Islet of Langerhans (tissue), 1 donor: Measurements from ENCODE around the gene KCNQ5.

ENCODE experiments used
- FAIRE-seq: peaks from one replicate; lab custom pipeline; 2011; peaks lifted over from hg19 to GRCh38; lab: Jason Lieb, UNC

The KCNQ5 gene

DNA sequence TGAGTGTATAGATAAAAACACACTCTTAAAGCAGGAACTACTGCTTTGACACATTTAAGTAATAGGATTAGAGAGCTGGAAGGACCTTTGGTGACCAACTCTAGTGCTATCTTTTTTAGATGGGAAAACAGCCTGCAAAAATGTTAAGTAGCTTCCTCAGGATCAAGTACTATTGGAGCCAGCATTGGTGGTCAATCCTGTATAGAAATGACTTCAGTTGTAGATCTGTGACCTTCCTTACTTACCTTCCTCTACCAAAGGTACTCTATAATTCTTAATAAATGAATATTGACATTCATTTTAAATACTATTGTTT, 18.7 kb downstream of the KCNQ5 start:
- FAIRE-seq = no peak

DNA sequence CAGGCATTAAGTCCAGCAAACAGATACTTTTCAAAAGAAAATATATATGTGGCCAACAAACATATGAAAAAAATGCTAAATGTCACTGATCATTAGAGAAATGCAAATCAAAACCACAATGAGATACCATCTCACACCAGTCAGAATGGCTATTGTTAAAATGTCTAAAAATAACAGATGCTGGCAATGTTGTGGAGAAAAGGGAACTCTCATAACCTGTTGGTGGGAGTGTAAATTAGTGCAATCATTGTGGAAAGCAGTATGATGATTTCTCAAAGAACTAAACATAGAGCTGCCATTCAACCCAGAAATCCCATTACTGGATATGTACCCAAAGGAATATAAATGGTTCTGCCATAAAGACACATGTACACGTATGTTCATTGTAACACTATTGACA, 20.6 kb downstream of the KCNQ5 start:
- FAIRE-seq = no peak

DNA sequence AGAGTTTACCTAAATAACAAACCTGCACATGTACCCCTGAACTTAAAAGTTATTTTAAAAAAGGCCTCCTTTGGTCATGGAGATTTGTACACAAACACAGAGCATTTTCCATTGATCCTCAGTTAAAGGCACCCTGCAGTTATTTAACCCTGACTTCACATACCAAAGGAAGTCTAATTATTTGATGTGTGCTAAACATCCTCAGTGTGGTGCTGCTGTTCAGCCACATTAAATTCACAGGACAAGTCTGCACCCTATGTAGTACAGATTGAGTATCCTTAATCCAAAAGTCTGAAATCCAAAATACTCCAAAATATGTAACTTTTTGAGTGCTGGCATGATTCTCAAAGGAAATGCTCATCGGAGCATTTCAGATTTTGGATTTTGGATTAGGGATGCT, 21.4 kb downstream of the KCNQ5 start:
- no peak for FAIRE-seq

DNA sequence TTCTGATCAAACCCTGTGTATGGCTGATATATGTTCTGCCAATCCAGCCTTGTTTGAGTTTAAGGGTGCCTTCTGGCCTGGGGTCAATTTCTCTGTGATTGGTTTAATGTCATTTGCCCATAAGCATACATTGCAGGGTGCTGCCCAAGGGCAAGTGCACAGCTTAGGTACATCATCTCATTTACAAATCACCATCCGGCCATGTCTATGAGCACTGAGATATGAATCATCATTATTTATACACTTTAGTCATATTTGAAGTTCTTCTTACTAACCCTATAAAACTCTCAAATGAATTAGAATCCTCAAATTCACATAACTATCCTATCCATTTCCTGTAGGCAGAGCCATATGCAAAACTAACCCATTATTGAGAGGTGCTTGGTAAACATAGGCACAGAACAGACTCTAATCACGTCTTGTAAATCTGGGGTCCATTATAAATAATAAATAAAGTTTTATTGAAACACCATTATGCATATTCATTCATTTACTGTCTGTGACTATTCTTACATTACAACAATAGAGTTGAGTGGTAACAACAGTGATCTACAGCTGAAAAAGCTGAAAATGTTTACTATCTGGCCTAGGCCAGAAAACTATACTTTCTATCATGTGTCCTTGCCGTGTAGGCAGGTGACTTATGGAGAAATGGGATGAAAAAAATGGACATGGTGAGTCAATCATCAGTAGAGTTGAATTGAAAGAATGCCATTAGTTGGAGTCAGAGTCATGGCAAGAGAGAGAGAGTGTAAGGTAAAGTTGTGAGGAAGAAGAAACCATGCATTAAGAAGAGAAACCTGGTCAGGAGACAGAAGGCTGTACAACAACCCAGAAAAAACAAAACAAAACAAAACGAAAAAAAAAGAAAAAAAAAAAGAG, 25.0 kb downstream of the KCNQ5 start:
- no peak for FAIRE-seq

DNA sequence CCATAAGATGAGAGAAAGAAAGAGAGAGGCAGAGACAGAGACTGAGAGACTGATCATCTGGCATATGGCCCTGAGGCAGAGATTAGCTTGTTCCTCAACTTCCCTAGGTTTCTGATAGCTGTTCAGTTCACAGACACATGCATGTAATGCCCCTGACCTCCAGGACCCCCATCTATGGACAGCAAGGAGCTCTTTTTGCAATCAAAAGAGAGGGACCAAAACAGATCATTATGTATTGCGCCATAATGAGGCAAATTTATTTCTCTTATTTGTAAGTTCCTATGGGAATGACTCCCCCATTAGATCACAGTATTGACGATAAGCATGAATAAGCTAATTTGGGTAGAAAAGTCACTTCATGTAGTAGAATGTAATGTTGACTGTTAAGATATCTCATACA, 25.6 kb downstream of the KCNQ5 start:
- FAIRE-seq = no peak

DNA sequence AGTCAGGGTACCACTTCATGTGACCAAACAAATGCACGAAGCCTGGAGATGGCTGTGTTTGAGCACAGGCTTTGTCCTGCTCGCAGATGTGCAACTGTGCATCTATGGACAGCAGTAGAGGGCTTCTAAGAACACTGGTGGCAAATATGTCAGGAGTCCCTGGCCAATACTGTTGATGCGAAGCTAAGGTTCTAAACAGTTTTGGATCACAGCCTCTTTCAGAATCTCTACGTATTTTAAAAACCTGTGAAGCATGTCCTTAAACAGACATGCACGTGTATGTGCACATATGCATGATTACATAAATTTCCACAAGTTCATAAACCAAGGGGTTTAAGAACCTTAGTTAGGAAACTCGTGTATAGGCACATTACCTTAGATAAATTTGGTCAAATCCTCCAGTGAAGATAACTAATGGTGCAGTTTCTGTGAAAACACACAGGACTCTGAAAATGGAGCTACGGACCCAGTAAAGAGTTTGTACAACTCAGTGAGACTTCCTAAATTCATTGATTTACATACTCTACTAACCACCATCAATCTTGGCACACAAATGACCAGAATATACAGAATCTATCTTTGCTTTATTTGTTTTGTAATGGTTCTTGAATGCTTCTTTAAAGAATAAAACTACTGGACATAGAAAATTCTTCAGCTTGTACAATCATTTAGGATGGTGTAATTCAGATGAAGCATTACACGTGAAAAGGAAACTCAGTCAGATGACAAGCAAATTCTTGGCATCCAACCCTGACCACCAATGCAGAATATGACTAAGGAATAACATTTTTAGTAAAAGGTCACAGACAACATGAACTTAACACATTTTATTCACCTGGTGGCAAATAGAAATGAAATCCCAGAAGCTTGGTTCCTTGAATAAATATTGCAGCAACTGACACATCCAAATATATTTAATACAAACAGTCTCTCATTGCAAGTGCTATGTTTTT, 27.4 kb downstream of the KCNQ5 start:
- FAIRE-seq = no peak

DNA sequence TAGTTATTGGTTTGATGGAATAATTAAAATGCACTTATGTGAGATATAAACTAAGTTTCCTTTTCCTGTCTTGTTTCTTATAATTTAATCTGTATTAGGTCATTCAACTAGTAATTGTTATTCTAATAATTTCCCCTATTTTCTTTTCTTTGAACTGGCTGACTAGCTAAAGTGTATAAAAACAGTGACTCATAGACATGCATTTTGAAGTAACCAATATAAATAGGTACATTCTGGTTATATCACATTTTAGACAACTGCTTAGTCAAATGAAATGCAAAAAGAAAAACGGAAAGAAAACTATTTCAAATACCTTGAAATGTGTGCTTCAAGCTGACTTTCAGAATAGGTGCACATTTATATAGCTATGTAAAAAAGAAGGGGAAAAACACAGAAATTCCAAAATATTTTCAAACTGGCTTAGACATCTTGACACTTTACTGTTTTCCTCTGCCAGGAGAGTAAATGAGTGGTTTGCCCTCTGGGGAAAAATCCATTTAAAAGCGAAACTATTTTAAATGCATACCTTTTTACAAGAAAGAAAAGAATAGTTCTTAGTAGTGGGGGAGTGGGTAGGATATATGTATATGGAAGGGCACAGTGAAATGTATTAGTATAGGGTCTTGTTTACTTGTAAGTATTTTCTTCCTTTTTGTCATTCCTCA, 28.3 kb downstream of the KCNQ5 start:
- FAIRE-seq = no peak

DNA sequence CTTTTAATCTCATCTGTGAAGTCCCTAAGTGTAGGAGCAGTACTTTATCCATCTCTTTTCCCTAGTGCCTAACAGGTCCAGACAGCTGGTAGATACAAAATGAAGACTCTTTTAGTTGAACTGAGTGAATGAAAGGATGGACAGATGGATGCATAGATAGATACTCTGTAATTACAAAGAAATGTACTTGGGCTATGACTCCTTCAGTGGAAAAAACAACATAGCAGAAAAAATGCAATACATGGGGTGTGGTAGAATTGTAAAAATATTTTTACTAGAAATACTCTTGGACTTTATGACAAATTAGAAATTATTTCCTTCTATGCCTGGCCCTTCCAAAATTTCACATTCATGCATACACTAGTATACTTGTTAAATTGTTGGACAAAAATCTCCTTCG, 29.3 kb downstream of the KCNQ5 start:
- no peak for FAIRE-seq

DNA sequence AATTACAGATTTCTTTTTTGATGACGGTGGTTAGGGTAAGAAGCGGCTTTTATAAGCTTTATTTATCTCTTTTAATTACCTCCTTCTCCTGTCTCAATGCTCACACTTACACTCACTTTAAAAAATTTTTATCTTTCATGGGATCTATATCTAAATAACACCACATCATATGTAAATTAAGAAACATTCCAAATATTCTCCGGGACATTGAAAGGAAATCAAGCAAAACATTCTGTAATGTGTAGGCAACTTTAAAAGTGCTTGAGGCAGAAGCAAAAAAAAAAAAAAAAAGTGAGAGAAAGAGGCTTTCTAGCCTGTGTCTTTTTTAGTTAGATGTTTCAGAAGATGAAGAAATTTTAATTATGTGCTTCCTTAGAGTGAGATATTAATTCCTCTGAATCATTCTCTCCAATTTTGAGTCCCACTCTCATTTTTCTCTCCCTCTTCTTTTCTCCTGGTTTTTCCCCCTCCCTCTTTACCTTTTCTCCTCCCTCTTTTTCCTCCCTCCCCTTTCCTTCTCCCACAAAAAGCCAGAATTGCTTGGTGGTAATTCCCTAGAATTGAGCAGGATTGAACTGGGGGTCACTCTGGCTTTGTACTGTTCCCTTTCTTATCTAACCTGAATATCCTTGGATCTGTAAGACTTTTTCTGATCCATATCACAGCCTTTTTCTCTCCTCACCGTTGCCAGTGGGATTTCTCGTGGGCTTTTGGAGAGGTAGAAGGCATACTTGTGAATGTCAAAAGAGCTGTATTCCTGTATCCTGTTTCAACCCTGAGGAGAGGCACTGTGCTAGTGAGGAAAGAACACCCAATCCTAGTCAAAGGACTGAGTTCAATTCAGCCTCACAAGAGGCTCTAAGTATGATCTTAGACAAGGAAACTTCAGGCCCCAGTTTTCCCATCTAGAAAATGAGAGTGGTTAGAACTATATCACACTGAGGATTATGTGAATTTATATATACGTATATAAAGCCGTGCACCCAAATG, 30.4 kb downstream of the KCNQ5 start:
- FAIRE-seq = no peak

DNA sequence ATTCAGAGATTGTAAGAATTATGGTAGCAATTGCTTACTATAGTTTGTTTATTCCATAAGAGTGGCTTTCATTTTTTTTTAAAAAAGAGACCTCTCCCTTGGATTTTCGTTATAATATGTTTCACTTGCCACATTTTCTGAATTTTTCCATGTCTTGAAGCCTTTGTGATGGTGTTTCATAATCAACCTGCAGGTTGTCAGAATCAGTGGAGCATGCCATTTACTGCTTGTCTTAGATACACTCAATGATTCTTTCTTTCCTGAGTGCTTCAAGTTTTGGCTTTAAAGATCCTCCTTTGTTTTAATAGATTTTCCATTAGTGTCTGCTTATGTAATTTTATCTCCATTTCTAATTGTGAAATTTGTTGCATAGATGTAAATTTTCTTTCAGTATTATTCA, 31.2 kb downstream of the KCNQ5 start:
- FAIRE-seq = no peak

DNA sequence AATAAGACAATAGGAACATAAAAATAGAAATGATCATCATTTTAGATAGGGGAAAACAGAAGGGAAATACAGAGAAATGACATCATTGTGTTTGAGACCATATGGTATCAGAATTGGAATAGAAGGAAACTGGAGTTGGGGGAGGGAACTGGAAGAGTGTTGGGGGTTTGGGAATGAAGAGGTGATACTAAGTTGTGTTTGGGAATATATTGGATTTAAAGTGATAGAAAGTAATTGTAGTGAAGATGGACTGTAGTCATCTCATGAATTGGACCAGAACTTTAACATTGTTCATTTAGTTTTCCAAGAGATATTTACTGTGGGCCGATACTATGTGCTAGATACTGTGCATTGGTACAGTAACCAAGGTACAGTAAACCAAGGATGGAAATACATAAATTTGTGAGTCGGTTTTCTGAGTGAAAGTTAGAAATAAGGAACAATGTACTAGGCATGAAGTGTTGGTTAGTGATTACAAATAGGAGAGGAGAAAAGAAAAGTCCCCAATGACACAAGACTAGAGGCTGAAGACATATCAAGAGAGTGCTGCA, 32.3 kb downstream of the KCNQ5 start:
- FAIRE-seq = no peak

DNA sequence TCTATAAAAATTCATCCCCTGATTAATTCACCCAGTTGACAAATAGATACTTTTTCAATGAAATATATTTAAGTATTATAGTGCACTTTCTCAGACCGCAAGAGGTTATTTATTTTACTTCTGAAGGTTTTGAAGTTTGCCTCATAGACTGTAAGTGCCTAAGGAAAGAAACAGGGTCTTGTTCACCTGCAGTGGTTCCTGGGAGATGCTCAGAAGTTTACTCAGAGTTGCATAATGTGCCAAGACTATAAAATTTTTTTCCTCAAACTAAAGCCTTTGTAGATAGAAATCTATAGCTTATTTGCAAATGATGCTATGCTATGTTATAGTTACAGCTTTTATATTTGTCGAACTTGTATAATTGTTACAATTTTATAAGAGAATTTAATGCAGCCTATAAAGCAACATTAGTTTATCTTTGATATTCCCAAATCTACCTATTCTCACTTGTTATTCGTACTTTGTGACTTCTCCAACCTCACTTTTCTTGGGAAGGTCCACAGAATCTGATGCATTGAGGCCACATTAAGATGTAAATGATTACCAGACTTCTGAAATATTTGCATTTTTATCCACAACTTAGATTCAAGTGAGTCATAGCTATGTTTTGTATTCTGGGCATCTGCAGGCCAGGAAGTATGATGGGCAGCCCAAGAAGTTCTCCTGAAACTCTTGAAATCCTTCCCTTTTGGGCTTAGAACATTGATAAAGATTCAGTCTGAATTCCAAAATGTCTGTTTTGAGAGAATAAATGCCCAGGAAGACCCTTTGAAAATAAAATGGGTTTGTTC, 35.7 kb downstream of the KCNQ5 start:
- no peak for FAIRE-seq

DNA sequence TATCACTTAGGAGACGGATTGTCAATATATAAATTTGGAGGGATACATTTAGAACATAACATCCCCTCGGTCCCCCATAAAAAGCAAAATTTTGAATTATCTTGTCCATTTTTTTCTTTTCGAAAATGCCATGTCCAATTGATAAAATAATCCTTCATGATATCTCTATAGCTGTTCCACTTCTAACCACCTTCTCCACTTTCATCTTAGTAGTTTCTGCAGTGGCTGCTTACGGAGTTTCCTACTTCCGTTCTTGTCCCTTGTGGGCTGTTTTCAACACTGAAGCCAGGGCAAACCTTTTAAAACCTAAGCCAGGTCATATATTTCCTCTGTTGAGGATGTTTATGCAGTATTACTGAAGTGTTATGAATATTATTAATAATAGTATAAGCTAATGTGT, 37.9 kb downstream of the KCNQ5 start:
- no peak for FAIRE-seq

DNA sequence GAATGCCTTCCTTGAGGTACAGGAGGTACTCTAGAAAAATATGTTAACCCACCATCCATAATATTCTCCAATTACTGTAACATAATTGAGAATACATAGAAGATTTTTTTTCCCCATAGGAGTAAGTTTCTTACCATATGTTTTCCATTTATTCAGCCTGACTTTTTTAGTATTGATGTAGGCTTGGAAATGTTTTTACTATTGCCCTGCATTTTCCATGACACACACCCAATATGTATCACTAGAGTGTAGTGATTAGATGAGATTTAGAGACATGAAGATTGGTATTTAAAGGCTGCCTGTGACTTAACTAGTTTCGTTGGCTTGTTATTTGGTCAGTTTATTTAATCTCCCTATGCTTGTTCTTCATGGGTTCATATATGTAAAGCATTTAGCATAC, 39.5 kb downstream of the KCNQ5 start:
- no peak for FAIRE-seq

DNA sequence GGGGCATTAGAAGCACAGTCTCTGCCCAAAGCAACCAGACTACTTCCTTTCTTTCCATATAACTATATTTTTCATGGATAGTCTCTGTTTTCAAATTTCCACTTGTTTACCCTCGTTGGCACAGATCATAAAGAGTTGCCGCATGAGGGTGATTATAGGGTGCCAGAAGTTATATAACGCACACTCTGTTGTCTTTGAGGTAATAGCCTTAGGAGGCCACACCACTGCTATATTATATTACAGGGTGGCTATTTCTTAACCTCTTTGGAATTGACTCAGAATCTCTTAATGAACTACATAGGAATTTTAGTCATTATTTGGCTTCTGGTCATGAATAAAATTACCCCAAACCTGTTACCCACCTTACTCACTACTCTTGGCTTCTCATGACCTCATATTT, 43.7 kb downstream of the KCNQ5 start:
- no peak for FAIRE-seq

DNA sequence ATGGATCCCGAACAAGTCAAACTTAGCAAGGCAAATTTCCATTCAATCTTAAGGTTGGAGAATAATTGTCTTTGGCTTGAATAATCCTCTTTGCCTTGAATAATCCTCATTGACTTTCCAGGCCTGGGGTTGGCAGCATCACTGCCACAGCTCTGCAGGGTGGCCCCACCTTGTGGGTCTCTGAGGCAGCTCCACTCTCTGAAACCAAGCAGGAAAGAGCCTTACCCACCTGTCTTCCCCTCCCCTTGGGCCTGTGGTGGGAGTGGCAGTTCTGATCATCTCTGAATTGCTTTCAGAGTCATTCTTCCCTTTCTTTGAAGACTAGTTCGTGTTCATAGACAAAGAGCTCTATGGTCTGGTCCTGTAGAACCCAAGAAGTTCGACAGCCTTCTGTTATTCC, 47.5 kb downstream of the KCNQ5 start:
- FAIRE-seq = no peak

DNA sequence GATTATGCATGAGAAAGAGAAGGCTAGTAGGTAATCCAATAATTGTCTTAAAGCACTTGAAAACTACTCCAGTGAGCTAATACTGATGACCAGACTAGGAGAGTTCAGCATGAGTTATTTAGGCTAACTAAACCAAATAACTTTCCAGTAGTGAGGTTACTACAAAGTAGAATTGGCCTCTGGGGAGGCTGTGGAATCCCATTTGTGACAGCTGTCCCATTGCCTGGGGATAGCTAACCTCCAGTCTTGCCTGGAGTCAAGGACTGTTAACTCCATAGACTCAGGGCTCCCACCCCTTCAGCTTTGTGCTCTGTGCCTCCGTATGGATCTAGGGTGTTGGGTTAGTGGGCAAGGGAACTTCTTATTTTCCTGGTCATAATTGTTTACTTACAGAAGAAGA, 51.0 kb downstream of the KCNQ5 start:
- no peak for FAIRE-seq

DNA sequence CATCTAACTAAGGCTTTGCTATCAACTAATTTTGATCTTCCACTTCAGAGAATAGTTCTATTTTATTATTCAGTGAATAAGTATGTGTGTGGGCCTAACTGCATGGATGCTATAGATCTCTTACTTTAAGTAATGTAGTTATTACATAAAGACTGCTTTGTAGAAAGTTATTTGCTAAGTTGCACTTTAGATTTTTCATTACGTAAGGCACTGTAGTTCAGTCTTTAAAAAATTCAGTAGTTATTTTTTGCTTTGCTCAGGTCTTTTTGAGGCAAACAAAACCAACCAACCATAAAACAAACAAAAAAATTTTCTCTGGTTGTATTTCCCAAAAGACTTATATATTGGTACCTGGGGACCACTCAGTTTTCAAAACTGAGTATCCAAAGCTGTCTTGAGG, 53.0 kb downstream of the KCNQ5 start:
- no peak for FAIRE-seq

DNA sequence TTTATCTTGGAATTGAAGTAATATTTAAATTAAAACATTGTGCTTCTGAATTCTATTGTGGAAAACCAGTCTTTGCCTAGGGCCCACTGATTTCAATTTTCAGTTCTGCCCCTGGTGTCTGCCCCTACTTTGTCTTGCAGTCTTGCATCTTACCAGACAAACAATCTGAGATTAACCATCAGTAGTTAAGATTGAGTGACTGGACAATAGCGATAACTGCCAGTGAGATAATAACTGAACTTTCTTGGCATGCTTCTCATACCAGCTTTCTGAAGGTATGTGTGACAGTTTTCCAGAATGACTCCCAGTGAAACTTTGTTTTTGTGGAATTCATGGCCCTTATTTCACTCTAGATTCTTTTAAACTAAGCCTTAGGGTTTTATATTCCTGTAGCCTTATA, 53.5 kb downstream of the KCNQ5 start:
- no peak for FAIRE-seq

DNA sequence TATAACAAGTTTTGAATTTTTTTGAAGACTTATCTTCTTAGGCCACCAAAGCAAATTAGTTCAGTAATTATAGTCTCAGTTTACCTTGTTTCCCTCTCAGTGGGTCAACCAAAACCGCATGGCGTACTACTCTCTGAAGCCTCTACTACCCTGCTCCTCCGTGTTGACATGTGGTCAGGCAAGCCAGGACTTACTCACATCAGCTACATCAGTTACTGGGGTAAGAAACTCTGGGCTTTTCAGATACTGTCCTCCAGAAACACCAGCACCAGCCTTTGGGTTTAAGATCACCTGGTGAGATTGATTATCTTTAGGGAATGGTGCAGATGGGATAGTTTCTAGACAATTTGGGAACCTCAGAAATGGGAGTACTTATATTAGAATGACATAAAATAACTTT, 55.1 kb downstream of the KCNQ5 start:
- no peak for FAIRE-seq

DNA sequence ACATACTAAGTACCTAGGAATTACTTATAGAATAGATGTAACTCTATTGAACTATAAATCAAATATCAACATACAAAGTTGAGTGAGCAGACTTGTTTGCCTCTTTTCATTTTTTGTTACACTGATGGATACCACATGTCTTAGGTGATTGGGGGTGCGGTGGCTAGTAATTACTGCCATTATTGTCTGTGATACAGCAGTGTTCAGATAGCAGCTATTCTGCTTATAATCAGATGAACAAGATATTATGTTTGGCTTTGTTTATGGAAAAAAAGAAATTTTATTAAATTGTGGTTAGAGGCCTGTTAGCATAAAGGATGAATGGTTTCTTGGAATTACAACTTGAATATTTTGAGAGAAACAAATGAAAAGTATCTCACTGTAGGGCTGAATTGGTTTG, 55.9 kb downstream of the KCNQ5 start:
- FAIRE-seq = no peak
